ENCODE data around the gene FXYD6.

FXYD6 gene

GRCh38 chr11:117842131-117842941 is 34.1 kb downstream of the FXYD6 start:
- DNase-seq, result no peak

- no peak for DNase-seq
Measured at GRCh38 chr11:117841551-117842031, 34.9 kb downstream of the FXYD6 start.

- no peak for DNase-seq
Measured at GRCh38 chr11:117840881-117841550, 35.4 kb downstream of the FXYD6 start.

GRCh38 chr11:117839936-117840813 is 36.3 kb downstream of the FXYD6 start:
- no peak for DNase-seq

GRCh38 chr11:117839380-117839881 is 37.0 kb downstream of the FXYD6 start:
- DNase-seq, result no peak

GRCh38 chr11:117838901-117839300 is 37.6 kb downstream of the FXYD6 start:
- DNase-seq, result no peak

- no peak for DNase-seq
Measured at GRCh38 chr11:117837791-117838190, 38.7 kb downstream of the FXYD6 start.

GRCh38 chr11:117837070-117837776 is 39.2 kb downstream of the FXYD6 start:
- DNase-seq, result no peak

- no peak for DNase-seq
Measured at GRCh38 chr11:117836077-117836960, 40.1 kb downstream of the FXYD6 start.

- no peak for DNase-seq
Measured at GRCh38 chr11:117835576-117835975, 40.9 kb downstream of the FXYD6 start.

- no peak for DNase-seq
Measured at GRCh38 chr11:117834838-117835443, 41.5 kb downstream of the FXYD6 start.

- DNase-seq, result no peak
Measured at GRCh38 chr11:117834068-117834810, 42.2 kb downstream of the FXYD6 start.

GRCh38 chr11:117833401-117833891 is 43.0 kb downstream of the FXYD6 start:
- DNase-seq, result no peak

GRCh38 chr11:117832511-117832910 is 43.9 kb downstream of the FXYD6 start:
- DNase-seq, result no peak

- no peak for DNase-seq
Measured at GRCh38 chr11:117831661-117832415, 44.6 kb downstream of the FXYD6 start.

GRCh38 chr11:117830674-117831351 is 45.6 kb downstream of the FXYD6 start:
- no peak for DNase-seq

GRCh38 chr11:117830072-117830471 is 46.4 kb downstream of the FXYD6 start:
- no peak for DNase-seq

- no peak for DNase-seq
Measured at GRCh38 chr11:117829369-117829725, 47.1 kb downstream of the FXYD6 start.
